Liver (tissue), 3 donors: Measurements from ENCODE around the gene GPR18.

Experiments
- SP1 ChIP-seq: IDR thresholded peaks from 2 replicates; pipeline ENCODE4 v1.6.1; 2018; ENCODE audit warnings: antibody characterized with exemption, mild to moderate bottlenecking
- TF ChIP-seq, protein P1 (sequence below): fragments of 150-350 bp; IDR thresholded peaks from 2 replicates; pipeline ENCODE4 v1.5.1; 2017; ENCODE audit warnings: improper control_type of control experiment, low read depth, low read length; ENCODE audit not compliant: missing input control
- donor health status: healthy.
- donor health status: healthy.

DNA sequence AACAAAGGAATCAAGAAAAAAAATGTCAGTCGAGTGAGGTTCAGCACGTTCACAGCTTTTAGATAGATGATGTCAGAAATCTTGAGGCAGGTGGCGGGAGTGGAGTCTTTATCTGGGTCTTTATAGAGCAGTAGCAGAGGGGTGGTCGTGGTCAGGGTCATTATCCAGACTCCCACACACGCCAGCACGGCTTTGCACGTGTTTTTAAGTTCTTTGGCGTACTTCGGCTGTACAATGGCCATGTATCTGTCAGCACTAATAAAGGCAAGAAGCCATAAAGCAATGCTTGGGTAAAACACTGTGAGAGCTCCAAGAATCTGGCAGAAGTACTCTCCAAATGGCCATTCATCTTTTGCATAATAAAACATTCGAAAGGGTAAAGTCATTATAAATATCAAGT is 2.9 kb downstream of the GPR18 start:
- TF ChIP-seq, protein P1, sequence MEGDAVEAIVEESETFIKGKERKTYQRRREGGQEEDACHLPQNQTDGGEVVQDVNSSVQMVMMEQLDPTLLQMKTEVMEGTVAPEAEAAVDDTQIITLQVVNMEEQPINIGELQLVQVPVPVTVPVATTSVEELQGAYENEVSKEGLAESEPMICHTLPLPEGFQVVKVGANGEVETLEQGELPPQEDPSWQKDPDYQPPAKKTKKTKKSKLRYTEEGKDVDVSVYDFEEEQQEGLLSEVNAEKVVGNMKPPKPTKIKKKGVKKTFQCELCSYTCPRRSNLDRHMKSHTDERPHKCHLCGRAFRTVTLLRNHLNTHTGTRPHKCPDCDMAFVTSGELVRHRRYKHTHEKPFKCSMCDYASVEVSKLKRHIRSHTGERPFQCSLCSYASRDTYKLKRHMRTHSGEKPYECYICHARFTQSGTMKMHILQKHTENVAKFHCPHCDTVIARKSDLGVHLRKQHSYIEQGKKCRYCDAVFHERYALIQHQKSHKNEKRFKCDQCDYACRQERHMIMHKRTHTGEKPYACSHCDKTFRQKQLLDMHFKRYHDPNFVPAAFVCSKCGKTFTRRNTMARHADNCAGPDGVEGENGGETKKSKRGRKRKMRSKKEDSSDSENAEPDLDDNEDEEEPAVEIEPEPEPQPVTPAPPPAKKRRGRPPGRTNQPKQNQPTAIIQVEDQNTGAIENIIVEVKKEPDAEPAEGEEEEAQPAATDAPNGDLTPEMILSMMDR, result no peak
- no peak for TF ChIP-seq SP1
